HG03354 (cell line): ENCODE data around the gene ZBTB7C.

ENCODE experiments used
- ATAC-seq: cut with Tn5 transposase; IDR thresholded peaks from one replicate; pipeline ENCODE4 v1.9.1; 2021; ENCODE audit warnings: mild to moderate bottlenecking; ENCODE audit not compliant: unreplicated experiment, poor library complexity, severe bottlenecking

The ZBTB7C gene

GRCh38 chr18:48116873-48117630 is 292.1 kb downstream of the ZBTB7C start:
- ATAC-seq: no peak

DNA sequence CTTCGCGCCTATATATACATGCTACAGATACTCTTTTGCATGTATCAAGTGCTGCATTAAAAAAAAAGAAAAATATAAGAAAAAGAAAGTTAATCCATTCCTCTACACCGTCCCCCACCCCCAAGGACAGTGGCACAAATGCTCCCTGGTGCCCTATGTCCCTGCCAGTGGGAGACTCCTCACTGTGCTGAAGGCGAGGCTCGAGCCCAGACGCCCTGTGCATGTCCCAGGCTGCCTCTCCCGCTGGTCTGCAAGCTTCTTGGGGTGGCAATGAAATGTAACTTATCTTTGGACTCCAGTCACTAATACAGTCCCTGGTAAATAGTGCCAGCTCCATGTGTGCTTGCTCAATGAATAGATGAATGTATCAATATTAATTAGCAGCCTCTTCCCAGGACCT is 293.2 kb downstream of the ZBTB7C start:
- ATAC-seq: no peak

DNA sequence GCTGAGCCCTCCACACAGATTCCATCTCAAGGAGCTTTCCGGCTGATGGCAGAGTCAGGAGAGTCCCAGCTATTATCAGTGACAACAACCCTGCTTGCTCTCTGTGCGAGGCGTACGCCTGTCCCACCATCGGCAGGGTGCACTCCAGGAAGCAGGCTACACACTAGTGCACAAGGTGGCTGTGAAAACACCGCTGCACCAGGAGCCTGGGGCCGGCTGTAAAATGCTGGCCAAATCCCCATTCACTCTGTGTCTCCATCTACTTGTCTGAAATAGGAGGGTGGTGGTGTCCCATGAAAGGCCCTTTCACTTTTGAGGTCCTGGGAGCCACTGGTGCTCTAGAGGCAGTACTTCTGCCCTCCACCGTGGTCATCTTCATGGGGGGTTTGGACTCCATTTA is 295.5 kb downstream of the ZBTB7C start:
- ATAC-seq: no peak

GRCh38 chr18:48111587-48111986 is 297.6 kb downstream of the ZBTB7C start:
- no peak for ATAC-seq

- ATAC-seq: no peak
Measured at GRCh38 chr18:48110797-48111196, 298.4 kb downstream of the ZBTB7C start.

DNA sequence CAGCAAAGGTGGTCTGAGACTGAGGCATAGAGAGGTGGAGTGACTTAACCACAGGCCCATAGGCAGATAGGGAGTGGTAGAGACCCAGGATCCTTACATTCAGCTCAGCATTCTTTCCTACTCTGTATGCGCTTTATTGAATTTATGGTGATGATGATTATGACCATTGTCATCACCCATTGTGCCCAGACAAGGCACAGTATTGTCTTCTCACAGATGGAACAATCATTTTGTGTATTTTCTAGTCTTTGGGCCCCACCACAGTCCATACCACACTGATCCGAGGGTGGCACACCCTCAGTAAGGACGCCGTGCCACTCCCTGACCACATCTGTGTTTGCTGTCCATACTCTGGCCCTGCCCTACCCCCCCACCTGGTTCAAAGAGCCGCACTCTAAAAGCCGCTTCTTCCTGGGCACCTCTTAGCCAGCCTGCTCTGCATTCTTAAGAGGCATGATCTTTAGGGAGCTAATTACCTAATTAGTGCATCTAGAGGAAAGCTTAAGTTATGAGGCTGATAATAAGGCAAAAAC is 299.2 kb downstream of the ZBTB7C start:
- ATAC-seq: no peak

DNA sequence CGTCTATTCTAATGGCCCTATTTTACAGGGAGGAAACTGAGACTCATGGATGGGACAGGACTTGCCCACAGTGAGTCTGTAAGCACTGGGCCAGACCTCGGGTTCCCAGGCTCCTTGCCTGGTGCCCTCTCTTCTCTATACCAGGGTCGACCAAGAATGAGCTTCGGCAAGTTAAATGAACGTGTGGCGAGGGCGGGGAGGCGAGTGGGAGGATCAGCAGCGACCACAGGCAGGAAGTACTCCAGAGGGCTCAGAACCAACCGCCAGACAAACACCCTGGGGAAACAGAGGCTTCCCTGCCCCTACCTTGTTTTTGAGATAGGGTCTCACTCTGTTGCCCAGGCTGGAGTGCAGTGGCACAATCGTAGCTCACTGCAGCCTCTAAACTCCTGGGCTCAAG is 301.0 kb downstream of the ZBTB7C start:
- no peak for ATAC-seq

DNA sequence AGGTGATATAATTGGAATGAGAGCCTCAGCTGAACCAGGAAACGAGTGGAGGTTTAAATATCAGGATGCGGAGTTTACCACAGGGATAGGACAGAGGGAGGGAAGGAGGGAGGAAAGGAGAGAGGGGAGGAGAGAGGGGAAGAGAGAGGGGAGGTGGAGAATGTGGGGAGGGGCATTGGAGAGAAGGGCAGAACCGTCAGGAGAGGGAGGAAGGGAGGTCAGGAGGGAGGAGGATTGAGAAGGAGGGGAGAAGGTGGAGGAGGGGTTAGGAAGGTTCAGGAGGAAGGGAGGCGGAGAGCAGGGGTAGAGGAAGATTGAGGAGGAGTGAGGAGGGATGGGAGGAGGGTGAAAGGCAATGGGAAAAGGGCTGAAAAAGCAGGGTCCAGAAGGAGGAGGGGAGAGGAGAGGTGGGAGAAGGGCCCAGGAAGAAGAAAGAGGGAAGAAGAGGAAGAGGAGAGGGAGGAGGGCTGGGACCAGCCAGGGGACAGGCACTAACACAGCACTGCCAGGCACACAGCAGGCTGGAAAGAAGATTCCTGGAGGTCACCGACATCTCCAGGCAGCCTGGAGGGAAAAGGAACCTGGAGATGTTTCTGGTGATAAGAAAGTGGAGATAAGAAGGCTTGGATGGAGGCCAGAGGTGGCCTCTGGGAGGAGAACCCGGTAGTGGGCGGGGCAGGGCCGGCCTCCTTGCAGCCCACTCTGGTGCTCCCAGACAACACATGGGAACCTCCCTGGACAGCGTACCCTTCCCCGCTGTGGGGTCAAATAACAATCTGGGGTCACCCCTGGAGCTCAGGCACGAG is 302.0 kb downstream of the ZBTB7C start:
- no peak for ATAC-seq

- ATAC-seq: no peak
Measured at GRCh38 chr18:48106498-48106897, 302.7 kb downstream of the ZBTB7C start.

DNA sequence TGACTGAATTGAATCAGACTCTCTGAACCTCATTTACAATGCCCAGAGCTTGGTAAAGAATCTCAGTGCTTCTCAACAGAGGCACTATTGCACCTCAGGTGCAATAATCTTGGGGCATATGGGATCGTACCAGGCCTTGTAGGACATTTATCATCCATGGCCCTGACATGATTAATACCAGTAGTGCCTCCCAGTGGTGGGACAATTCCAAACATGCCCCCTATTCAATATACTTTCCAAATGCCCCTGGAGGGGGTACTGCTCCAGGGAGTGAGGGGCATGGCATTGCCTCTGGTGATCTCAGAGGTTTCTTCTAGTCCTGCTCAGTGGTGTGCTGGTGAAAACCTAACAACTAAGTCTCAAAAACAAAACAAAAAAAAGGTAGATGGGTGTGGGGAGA is 303.9 kb downstream of the ZBTB7C start:
- no peak for ATAC-seq

GRCh38 chr18:48104705-48105104 is 304.5 kb downstream of the ZBTB7C start:
- no peak for ATAC-seq

DNA sequence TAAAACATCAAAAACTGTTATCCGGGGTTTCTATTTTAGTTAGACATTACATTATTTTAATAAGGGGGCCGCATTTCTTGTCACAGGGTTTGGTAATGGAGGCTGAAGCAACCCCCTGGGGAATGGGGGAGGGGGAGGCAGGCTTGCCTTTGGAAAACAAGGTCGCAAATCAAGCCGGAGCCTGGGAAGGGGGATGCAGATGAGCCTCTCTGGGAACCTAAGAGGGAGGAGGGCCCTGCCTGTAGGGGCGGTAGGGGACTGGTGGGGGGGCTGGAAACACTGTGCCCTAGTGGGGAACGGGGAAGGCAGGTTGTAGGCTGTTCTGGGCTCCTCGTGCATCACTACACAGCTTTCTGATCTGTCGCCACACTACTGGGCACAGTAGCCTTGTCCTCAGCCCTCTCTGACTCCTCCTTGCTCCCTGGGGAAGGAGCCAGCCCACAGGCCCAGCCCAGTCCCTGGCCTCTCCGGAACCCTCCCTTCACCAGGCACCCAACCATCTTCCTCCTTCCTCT is 308.5 kb downstream of the ZBTB7C start:
- ATAC-seq: no peak

GRCh38 chr18:48100165-48100575 is 309.0 kb downstream of the ZBTB7C start:
- ATAC-seq: no peak

DNA sequence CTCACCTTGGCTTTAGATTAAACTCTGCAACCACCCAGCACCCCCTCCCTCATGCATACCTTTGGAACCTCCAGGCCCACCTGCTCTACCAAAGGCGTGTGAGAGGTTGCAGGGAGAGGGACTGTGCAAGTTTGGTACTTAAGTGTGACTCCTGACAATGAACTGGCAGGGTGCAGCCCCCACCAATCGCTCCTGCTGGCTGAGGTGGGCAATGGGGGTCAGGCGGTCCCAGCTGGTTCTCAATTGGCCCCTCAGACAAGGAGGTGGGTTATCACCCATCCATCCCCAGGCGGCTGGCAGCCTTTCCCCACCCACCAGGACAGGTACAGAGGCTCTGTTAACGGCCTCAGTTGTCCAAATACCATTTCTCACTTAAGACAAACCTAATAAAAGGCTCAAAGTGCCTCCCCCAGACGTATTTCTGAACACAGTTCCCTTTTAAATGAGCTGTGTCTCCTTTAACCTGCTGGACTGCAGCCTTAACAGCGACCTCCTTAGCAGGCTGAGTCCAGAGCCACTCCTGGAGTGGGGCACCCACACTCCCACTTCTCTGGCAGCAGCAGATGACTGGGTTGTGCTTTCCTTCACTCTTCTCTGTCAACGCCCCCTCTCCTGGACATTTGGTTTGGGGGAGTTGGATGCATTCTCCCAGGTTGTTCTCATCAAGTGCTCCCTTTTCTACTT is 309.6 kb downstream of the ZBTB7C start:
- no peak for ATAC-seq

DNA sequence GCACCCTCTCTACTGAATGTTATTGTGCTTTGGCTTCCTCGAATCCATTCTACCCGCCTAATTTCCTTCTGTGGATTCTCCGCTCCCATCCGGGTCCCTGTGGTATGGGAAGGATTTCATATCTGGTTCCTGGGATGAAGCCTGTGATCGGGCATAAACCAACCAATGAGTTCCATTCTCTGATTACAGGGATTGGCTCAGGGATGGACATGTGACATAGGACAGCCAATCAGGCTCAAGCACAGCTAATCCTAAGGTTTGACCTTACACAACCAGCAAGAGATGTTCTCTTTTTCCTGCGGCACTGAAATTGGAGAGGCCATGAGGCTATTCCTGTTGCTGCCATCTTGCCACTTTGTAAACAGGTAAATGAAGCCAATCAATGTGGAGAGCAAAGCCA is 310.6 kb downstream of the ZBTB7C start:
- ATAC-seq: no peak

- no peak for ATAC-seq
Measured at GRCh38 chr18:48098007-48098406, 311.2 kb downstream of the ZBTB7C start.

GRCh38 chr18:48095726-48096125 is 313.5 kb downstream of the ZBTB7C start:
- no peak for ATAC-seq

DNA sequence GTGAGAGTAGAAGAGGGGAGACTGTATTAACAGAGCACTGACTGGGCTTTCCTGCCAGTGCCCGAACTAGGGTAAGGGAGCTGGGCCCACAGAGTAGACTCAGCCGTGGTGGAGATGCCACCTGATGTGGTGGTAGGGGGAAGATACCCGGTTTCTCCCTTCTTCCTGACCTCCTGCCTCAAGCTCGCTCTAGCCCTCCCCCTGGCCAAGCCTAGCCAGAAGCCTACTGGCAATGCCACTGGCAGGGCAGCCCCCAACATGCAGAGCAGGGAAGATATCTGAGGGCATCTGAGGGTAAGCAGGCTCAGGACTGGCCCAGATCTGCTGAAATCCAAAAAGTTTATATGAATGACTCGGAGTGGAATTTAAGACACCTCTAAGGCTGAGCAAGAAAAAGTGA is 316.1 kb downstream of the ZBTB7C start:
- no peak for ATAC-seq

DNA sequence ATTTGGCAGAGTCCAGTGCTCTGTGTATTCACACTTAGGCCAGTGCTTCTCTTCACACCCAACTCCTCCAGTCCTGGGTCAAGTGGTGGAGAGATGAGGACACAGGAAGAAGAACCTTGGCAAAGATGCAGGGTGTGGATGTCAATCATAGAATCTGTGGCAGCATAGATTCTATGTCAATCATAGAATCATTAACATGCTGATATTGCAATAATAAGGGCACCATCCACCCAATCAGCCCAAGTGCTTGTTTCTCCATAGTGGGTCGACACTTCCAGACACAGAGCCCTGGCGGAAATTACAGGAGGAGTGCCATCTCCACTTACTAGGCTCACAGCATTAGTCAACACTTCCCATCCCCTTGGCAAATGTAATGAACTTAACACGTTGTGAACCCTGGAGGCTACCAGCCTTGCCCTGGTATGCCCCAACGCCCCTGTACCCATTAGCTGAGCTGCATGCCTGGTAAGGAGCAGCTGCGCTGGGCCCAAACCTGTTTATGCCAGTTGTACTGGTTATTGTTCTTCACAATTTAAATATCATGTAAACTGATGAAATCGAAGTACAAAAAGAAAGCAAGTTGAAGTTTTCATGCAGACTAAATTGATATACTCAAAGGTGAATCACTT is 317.2 kb downstream of the ZBTB7C start:
- ATAC-seq: no peak

DNA sequence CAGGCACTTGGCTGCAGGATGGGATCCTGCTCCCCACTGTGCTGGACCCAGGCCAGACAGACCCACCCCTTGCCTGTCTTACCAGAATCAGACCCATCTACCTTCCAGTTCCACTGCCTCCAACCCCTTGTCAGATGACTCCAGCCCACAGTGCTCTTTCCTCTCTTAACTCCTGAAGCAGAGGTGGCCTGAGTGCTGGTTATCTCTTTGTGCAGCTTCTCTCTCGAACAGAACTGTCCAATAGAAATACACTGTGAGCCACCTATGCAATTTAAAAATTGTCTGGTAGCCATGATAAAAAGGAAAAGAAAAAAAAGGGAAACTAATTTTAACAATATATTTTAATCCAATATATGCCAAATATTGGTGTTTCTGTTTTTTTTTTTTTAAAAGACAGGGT is 318.5 kb downstream of the ZBTB7C start:
- ATAC-seq: no peak
